ENCODE data around the gene NCOA6.

NCOA6 gene

GRCh38 chr20:34861386-34862084, 36.1 kb upstream of the NCOA6 start:
- Histone ChIP-seq H2AFZ (ENCODE audit: low read length, unreplicated experiment) (no peak overlapping the region), H3K27me3 (ENCODE audit: insufficient read depth, low read length) (no peaks in the 10 kb centered on the region), H3K79me2 (ENCODE audit: control insufficient read depth, insufficient read depth, low read length, unreplicated experiment) (no peaks in the 10 kb centered on the region), H3K4me3 (ENCODE audit: low read depth, low read length) (no peak overlapping the region), H3K27ac (ENCODE audit: low read depth, low read length) (no peak overlapping the region), H3K36me3 (ENCODE audit: insufficient read depth, low read length) (no peaks in the 10 kb centered on the region), H3K4me1 (ENCODE audit: control insufficient read depth, insufficient read depth, low read length, unreplicated experiment) (no peaks in the 10 kb centered on the region)

DNA sequence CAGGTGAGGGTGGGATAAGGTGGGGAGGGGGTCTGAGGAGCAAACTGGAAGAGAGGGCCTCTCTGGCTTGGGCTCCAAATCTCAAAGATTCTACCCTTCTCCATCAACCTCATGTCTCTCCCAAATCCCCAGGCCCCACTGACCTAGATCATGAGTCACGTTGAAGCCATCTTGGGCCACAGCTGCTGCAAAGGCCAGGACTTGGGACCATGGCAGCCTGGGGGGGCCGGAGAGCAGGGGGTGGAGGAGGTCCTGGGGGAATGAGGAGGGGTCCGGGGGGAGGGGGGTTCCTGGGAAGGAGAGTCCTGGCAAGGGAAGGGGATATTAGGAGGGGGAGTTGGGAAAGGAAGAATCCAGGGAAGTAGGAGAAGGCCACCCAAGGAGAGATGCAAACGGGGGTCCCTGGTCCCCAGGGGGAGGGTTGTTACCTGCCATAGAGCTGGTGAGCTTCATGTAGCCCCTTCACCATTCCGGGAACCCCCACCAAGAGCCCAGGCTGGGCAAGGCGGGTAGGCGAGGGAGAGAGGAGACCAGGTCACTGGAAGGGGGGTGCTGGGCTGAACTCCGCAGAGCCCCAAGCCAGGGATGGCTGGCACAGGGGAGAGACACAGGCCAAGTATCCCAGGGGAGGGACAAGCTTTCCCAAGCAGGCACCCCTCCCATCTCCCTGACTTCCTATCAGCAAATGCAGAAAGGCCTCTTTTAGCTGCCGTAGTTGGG, 34.5 kb upstream of the NCOA6 start:
- no peaks in the 10 kb centered on the region for H3K27me3 ChIP-seq (ENCODE audit: insufficient read depth, low read length)
- H3K27ac ChIP-seq (ENCODE audit: low read depth, low read length), result no peak overlapping the region
- no peak overlapping the region for H3K4me3 ChIP-seq (ENCODE audit: low read depth, low read length)
- no peaks in the 10 kb centered on the region for H3K79me2 ChIP-seq (ENCODE audit: control insufficient read depth, insufficient read depth, low read length, unreplicated experiment)
- no peak overlapping the region for H2AFZ ChIP-seq (ENCODE audit: low read length, unreplicated experiment)
- no peaks in the 10 kb centered on the region for H3K36me3 ChIP-seq (ENCODE audit: insufficient read depth, low read length)
- H3K4me1 ChIP-seq (ENCODE audit: control insufficient read depth, insufficient read depth, low read length, unreplicated experiment), result no peaks in the 10 kb centered on the region

- H3K79me2 ChIP-seq (ENCODE audit: control insufficient read depth, insufficient read depth, low read length, unreplicated experiment), result no peaks in the 10 kb centered on the region
These were observed 33.9 kb upstream of the NCOA6 start for GRCh38 chr20:34859367-34859766.

GRCh38 chr20:34852298-34852697, 26.8 kb upstream of the NCOA6 start:
- H3K4me1 ChIP-seq (ENCODE audit: control insufficient read depth, insufficient read depth, low read length, unreplicated experiment), result no peaks in the 10 kb centered on the region
- H3K27ac ChIP-seq (ENCODE audit: low read depth, low read length), result no peak overlapping the region
- no peaks in the 10 kb centered on the region for H3K36me3 ChIP-seq (ENCODE audit: insufficient read depth, low read length)
- no peaks in the 10 kb centered on the region for H3K27me3 ChIP-seq (ENCODE audit: insufficient read depth, low read length)
- H3K4me3 ChIP-seq (ENCODE audit: low read depth, low read length), result no peak overlapping the region
- H2AFZ ChIP-seq (ENCODE audit: low read length, unreplicated experiment), result no peak overlapping the region
- no peaks in the 10 kb centered on the region for H3K79me2 ChIP-seq (ENCODE audit: control insufficient read depth, insufficient read depth, low read length, unreplicated experiment)

More at GRCh38 chr20:34859367-34859766, 33.9 kb upstream of the NCOA6 start:
- no peak overlapping the region for H3K4me3 ChIP-seq (ENCODE audit: low read depth, low read length)
- no peaks in the 10 kb centered on the region for H3K36me3 ChIP-seq (ENCODE audit: insufficient read depth, low read length)
- H3K27ac ChIP-seq (ENCODE audit: low read depth, low read length), result no peak overlapping the region
- no peak overlapping the region for H2AFZ ChIP-seq (ENCODE audit: low read length, unreplicated experiment)
- H3K27me3 ChIP-seq (ENCODE audit: insufficient read depth, low read length), result no peaks in the 10 kb centered on the region
- H3K4me1 ChIP-seq (ENCODE audit: control insufficient read depth, insufficient read depth, low read length, unreplicated experiment), result no peaks in the 10 kb centered on the region

GRCh38 chr20:34850969-34851368, 25.5 kb upstream of the NCOA6 start:
- Histone ChIP-seq H3K4me1 (ENCODE audit: control insufficient read depth, insufficient read depth, low read length, unreplicated experiment) (no peaks in the 10 kb centered on the region), H3K27me3 (ENCODE audit: insufficient read depth, low read length) (no peaks in the 10 kb centered on the region), H3K79me2 (ENCODE audit: control insufficient read depth, insufficient read depth, low read length, unreplicated experiment) (no peaks in the 10 kb centered on the region), H3K4me3 (ENCODE audit: low read depth, low read length) (no peak overlapping the region), H3K27ac (ENCODE audit: low read depth, low read length) (no peak overlapping the region), H3K36me3 (ENCODE audit: insufficient read depth, low read length) (no peaks in the 10 kb centered on the region), H2AFZ (ENCODE audit: low read length, unreplicated experiment) (no peak overlapping the region)

- Histone ChIP-seq H3K4me1 (ENCODE audit: control insufficient read depth, insufficient read depth, low read length, unreplicated experiment) (no peaks in the 10 kb centered on the region), H3K36me3 (ENCODE audit: insufficient read depth, low read length) (no peaks in the 10 kb centered on the region), H3K27ac (ENCODE audit: low read depth, low read length) (no peak overlapping the region), H3K27me3 (ENCODE audit: insufficient read depth, low read length) (no peaks in the 10 kb centered on the region), H2AFZ (ENCODE audit: low read length, unreplicated experiment) (no peak overlapping the region), H3K4me3 (ENCODE audit: low read depth, low read length) (no peak overlapping the region), H3K79me2 (ENCODE audit: control insufficient read depth, insufficient read depth, low read length, unreplicated experiment) (no peaks in the 10 kb centered on the region)
These were observed 24.3 kb upstream of the NCOA6 start for GRCh38 chr20:34849778-34850177.

DNA sequence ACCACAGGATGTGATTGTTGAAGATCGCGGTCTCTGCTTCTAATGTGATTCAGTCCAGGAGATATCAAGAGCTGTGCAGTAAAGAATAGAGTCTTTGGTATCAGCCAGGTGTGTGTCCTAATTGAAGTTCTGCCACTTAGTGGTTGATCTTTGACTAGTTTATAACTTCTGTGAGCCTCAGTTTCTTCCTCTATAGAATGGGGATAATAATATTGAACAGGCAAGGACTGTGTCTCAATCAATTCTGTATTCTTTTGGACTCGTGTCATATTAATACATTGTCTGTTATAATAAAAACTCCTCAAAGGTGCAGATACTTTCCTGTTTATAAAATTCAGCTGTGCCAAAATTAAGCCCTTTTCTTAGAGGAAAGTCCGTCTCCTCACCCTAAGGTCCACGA, 23.1 kb upstream of the NCOA6 start:
- H2AFZ ChIP-seq (ENCODE audit: low read length, unreplicated experiment), result no peak overlapping the region
- H3K4me1 ChIP-seq (ENCODE audit: control insufficient read depth, insufficient read depth, low read length, unreplicated experiment), result no peaks in the 10 kb centered on the region
- no peak overlapping the region for H3K27ac ChIP-seq (ENCODE audit: low read depth, low read length)
- no peaks in the 10 kb centered on the region for H3K79me2 ChIP-seq (ENCODE audit: control insufficient read depth, insufficient read depth, low read length, unreplicated experiment)
- H3K4me3 ChIP-seq (ENCODE audit: low read depth, low read length), result no peak overlapping the region
- H3K27me3 ChIP-seq (ENCODE audit: insufficient read depth, low read length), result no peaks in the 10 kb centered on the region
- H3K36me3 ChIP-seq (ENCODE audit: insufficient read depth, low read length), result no peaks in the 10 kb centered on the region

DNA sequence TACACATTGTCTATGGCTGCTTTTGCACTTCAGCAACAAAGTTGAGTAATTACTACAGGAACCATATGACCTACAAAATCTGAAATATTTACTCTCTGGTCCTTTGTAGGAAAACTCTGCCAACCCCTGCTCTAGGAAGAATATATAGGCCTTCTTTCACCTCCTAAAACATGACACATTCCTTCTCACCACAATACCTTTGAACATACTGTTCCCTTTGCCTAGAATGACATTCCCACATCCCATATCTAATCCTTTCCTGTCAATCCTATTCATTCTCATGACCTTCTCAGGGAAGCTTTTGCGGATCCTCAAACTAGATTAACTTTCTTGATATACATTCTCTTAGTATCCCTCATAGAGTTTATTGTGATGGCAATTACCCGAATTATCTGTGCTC, 18.0 kb upstream of the NCOA6 start:
- no peaks in the 10 kb centered on the region for H3K27me3 ChIP-seq (ENCODE audit: insufficient read depth, low read length)
- no peak overlapping the region for H3K27ac ChIP-seq (ENCODE audit: low read depth, low read length)
- no peak overlapping the region for H2AFZ ChIP-seq (ENCODE audit: low read length, unreplicated experiment)
- no peaks in the 10 kb centered on the region for H3K4me1 ChIP-seq (ENCODE audit: control insufficient read depth, insufficient read depth, low read length, unreplicated experiment)
- H3K36me3 ChIP-seq (ENCODE audit: insufficient read depth, low read length), result no peaks in the 10 kb centered on the region
- H3K79me2 ChIP-seq (ENCODE audit: control insufficient read depth, insufficient read depth, low read length, unreplicated experiment), result no peaks in the 10 kb centered on the region
- no peak overlapping the region for H3K4me3 ChIP-seq (ENCODE audit: low read depth, low read length)

GRCh38 chr20:34842143-34842542, 16.7 kb upstream of the NCOA6 start:
- Histone ChIP-seq H2AFZ (ENCODE audit: low read length, unreplicated experiment) (no peak overlapping the region), H3K36me3 (ENCODE audit: insufficient read depth, low read length) (no peaks in the 10 kb centered on the region), H3K4me1 (ENCODE audit: control insufficient read depth, insufficient read depth, low read length, unreplicated experiment) (no peaks in the 10 kb centered on the region), H3K79me2 (ENCODE audit: control insufficient read depth, insufficient read depth, low read length, unreplicated experiment) (no peaks in the 10 kb centered on the region), H3K27me3 (ENCODE audit: insufficient read depth, low read length) (no peaks in the 10 kb centered on the region), H3K4me3 (ENCODE audit: low read depth, low read length) (no peak overlapping the region), H3K27ac (ENCODE audit: low read depth, low read length) (no peak overlapping the region)

- no peaks in the 10 kb centered on the region for H3K36me3 ChIP-seq (ENCODE audit: insufficient read depth, low read length)
- no peaks in the 10 kb centered on the region for H3K4me1 ChIP-seq (ENCODE audit: control insufficient read depth, insufficient read depth, low read length, unreplicated experiment)
- no peaks in the 10 kb centered on the region for H3K79me2 ChIP-seq (ENCODE audit: control insufficient read depth, insufficient read depth, low read length, unreplicated experiment)
- H3K27me3 ChIP-seq (ENCODE audit: insufficient read depth, low read length), result peaks cover 6% of the 10 kb centered on the region; the same call in 1 of the 2 replicates
- H3K4me3 ChIP-seq (ENCODE audit: low read depth, low read length), result peak overlapping the region; percentile 67
- H3K27ac ChIP-seq (ENCODE audit: low read depth, low read length), result no peak overlapping the region
- no peak overlapping the region for H2AFZ ChIP-seq (ENCODE audit: low read length, unreplicated experiment)
These were observed 9.0 kb upstream of the NCOA6 start for GRCh38 chr20:34834459-34834893.

DNA sequence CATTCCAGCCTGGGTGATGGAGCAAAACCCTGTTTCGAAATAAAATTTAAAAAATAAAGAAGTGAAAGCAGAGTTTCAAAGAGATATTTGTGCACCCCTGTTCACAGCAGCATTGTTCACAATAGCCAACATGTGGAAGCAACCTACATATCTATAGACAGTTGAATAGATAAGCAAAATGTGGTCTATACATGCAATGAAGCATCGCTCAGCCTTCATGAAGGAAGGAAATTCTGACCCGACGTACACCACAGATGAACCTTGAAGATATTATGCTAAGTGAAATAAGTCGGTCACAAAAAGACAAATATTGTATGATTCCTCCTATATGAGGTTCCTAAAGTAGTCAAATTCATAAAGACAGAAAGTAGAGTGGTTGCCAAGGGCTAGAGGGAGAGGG, 6.5 kb upstream of the NCOA6 start:
- H3K27me3 ChIP-seq (ENCODE audit: insufficient read depth, low read length), result peaks cover 6% of the 10 kb centered on the region; the same call in 1 of the 2 replicates
- H3K27ac ChIP-seq (ENCODE audit: low read depth, low read length), result no peak overlapping the region
- H2AFZ ChIP-seq (ENCODE audit: low read length, unreplicated experiment), result no peak overlapping the region
- no peaks in the 10 kb centered on the region for H3K36me3 ChIP-seq (ENCODE audit: insufficient read depth, low read length)
- H3K79me2 ChIP-seq (ENCODE audit: control insufficient read depth, insufficient read depth, low read length, unreplicated experiment), result no peaks in the 10 kb centered on the region
- H3K4me1 ChIP-seq (ENCODE audit: control insufficient read depth, insufficient read depth, low read length, unreplicated experiment), result no peaks in the 10 kb centered on the region
- H3K4me3 ChIP-seq (ENCODE audit: low read depth, low read length), result no peak overlapping the region

Measured in ACC112 (cell line).